Epidermal melanocyte (primary cell): Measurements from ENCODE around the gene FILIP1.

Experiments
- DNase-seq: peaks from one replicate; pipeline ENCODE4 v3.0.0; 2011; ENCODE audit warnings: low spot score; ENCODE audit not compliant: insufficient read length

The FILIP1 gene

DNA sequence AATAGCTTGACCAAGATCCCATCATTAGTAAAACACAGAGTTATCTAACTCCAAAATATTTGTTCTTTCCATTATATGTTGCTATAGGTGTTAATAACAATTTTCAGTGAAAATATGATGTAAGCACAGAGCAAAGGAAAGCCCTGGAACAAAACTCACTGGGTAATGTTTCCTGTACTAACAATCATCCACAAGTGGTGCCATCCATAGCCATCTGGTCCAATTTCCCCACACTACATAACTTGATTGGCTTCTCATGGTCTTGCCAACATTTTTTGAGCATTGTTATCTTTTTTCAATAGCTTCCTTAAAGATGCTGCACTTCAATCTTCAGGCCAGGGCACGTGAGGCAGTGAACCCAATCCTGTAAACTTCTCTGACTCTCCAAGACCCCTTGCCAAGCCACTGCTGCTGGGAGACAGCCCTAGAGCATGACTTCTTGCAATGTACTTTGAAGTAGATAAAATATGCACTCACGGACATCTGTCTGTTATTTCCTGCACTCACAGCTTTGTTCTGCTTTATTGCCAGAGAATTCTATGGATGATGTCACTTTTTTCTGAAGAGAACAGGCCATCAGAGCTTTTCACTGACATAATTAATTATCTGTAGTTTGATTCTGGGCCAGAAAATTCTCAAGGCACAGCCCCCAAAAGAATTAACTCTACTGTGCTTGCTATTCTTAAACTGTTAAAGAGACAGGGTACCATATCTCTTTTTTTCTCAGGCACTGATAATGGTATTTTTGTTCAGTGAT, 111.5 kb downstream of the FILIP1 start:
- DNase-seq, result no peak

DNA sequence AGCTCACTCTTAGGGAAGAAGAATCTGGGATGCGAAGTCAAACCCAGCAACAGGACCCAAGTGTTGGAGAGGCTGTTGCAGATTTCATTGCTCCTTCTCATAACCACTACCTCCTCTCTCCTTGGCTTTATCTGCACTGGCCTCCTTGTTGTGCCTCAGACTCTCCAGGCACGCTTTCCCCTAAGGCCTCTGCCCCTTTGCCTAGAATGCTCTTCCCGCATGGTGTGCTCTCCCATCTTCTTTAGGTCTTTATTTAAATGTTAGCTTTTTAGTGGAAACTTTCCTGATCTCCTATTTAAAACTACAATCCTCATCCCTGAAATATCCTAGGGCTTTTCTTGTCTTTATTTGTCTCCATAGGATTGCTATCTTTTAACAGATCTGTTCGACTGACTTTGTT, 114.1 kb downstream of the FILIP1 start:
- no peak for DNase-seq

DNA sequence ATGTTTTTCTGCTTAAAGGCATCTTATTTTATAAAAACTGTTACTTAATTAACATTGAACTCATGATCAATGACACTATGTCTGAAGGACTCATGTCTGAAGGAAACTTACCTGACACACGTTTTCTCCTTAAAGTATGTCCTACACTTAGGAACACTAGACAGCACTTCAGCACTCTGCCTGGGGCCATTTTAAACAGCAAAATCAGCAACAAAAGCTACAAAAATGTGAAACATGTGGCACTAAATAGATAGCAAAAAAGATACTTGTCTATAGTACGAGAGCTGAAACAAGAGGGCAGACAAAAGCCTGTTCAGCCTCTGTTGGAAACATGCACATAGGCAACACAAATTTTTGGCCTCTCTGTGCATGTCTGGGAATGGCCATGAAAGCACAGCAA, 115.5 kb downstream of the FILIP1 start:
- DNase-seq, result no peak

DNA sequence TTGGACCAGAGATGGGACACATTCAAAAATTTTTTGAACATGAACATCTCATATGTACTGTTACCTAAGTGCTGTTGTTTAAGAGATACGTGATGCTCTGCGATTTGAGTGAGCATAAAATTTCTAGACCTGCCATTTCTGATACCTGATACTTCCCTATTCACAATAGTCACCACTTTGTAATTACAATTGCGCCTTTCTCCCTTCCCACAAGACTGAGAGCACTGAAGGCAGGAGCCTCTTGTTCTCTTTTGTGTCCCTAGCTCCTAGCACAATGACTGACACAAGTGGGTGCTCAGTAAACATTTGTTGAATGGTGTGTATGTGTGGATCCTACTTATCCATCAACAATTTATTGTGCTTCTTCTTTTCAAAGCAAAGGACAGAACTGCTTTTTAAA, 116.2 kb downstream of the FILIP1 start:
- no peak for DNase-seq

DNA sequence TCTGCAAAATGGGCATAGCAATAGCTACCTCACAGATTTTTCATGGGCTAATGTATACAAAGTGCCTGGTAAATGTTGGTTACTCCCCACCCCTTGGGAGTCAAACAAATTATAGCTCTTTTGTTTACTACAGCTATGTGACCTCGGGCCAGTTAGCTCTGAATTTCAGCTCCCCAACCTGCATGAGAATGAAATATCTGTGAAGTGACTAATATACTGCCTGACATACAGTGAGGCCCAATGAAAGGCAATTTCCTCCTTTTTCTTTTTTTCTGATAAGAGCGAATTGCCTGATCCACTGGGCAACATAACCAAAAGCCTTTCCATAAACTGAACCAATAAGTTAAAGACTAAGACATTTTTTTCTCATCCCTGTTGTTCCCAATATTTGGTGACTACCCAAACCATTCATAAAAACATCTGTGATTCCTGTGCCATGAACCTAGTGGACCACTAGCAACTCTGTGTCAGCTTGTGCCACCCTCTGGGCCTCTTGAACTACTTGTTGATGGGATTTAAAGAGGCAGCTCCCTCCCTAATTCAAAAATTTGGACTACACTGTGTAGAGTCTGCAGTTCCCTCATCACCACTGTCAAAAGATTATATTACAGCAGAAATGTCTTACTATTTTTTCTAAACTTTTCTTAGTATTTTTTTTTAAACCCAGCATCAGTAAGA, 117.1 kb downstream of the FILIP1 start:
- DNase-seq, result no peak

DNA sequence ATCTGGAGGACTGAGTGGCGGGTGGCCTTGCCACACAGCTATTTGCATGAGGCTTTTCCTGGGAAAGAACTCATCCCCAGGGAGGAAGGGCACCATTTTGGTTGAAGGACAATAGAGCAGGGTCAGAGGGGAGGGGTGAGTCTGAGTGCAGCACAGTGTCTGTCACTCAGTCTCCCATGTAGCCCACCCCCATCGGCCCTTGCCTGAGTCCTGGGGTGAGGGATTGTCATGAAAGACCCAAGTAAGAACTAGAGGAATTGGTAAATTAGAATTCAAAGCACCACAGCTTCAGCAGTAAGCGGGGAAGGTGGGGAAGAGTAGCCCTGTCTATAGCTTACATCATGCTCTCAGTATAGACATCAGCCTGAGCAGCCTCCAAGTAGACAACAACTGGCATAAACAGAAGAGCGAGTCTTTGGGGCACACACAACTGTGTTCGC, 118.6 kb downstream of the FILIP1 start:
- no peak for DNase-seq

DNA sequence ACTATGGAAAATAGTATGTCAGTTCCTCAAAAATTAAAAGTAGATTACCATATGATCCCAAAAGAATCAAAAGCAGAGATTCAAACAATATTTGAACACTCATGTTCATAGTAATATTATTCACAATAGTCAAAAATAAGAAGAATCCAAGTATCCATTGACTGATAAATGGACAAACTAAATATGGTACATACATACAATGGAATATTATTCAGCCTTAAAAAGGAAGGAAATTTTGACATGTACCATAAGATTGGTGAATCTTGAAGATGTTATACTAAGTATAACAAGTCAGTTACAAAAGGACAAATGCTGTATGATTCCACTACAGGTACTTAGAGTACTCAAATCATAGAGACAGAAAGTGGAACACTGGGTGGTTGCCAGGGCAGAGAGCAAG, 120.7 kb downstream of the FILIP1 start:
- DNase-seq, result no peak

DNA sequence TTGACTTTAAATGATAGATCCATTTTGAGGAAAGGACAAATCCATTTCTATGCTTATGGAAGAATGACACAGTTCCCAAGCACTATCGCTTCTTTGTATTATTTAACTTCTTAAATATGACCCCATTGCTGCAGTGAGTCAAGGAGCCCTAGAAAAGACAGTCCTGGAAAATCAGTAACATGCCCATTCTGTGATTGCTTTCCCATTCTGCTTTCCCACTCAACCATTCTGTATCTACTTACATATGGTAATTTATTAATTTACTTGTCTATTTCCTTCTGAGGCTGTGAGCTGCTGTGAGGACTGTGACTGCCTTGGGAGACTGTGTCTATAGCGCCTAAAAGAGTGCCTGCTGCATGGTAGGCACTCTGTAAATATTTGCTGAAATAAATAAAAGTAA, 123.6 kb downstream of the FILIP1 start:
- DNase-seq, result no peak

DNA sequence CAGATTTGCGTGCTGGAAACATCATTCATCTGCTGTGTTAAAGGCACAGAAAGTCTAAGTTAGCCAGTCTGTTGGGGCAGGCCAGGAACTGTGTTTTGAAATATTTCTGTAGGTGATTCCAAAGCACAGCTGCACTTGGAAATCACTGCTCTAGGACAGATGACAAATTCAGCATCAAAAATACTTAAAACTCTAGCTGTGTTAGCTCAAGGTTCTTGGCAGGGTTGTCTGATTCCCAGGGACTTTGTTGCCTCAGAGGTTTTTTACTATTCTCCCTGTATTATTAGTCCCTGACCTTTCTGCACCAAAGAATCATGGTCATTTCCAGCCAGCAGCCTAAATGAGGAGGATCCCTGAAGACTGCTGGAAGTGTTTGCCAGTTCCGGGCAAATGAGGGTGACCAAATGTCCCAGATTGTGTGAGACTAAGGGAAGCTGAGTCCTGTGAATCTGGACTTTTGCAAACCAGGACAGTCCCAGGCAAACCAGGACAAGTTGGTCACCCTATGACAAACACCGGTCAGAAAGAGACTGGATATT, 124.7 kb downstream of the FILIP1 start:
- DNase-seq, result no peak

DNA sequence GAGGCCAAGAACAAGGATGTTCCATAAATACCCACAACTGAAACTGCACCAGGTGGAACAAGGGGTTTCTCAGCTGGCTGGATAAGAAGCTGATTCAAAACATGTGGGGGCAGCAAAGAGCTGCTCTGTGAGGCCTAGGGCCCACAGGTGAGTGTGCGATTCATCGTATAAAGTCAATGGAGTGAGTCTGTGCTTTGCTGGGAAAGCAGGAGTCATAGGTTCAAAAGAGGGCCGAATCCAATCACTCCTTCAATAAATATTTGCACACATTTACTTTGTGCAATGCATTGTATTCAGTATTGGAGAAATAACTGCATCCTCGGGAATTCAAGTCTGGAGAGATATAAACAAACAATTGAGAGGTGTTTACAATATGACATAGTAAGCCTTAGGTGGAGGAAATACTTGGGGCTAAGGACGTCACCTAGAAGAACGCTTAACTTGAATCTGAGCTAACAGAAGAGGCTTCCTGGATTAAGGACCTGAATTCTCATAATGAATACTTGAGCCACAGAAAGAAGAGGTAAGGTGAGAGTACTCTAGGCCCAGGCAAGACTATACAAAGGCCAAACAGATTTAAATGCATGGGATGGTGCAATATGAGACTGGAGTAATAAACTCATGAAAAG, 125.3 kb downstream of the FILIP1 start:
- no peak for DNase-seq

DNA sequence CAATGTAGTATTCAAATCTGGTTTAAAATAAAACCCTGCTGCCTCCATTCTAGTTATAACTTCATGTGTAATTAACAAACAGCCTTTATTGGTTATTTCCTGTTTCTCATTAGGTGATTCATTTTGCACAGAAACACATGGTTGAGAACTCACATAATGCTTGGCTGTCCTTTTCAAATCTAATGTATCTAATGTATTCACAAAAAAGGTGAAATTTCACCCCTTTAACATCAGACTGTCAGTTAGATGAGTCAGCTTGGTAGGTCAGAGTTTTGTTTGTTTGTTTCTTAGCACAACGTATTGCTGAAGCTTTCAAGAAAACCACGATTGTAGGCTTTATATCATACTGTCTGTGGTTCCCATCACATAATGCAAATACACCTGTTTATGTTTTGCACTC, 130.3 kb downstream of the FILIP1 start:
- DNase-seq, result no peak

DNA sequence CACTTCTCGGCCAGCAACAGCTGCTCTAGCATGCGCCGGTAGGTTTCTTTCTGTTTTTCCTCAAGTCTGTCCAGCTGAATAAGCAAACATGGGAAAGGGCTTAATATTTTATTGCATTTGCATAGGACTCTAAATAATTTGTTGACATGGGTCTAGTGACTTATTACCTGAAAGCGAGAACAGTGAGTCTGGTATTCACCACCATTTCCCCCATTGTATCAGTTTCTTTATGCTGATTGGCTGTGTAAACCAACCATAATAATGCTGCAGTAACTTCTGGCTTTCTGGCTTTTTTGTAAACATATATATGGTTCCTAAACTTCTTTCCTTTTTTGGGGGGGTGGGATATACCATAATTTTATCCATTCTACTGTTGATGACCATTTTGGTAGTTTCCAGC, 140.0 kb downstream of the FILIP1 start:
- no peak for DNase-seq

DNA sequence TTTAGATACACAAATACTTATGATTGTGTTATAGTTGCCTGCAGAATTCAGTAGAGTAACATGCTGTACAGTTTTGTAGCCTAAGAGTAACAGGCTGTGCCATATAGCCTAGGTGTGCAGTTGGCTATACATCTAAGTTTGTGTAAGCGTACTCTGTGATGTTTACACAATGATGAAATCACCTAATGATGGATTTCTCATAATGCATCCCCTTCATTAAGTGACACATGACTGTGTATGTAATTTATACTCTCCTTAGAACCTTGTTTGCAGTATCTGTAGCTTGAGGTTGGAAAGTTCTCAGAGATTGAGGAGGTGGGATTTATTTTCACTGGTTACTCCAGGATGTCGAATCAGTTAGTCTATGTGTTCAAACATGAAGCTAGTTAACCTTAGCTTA, 142.0 kb downstream of the FILIP1 start:
- DNase-seq, result no peak

DNA sequence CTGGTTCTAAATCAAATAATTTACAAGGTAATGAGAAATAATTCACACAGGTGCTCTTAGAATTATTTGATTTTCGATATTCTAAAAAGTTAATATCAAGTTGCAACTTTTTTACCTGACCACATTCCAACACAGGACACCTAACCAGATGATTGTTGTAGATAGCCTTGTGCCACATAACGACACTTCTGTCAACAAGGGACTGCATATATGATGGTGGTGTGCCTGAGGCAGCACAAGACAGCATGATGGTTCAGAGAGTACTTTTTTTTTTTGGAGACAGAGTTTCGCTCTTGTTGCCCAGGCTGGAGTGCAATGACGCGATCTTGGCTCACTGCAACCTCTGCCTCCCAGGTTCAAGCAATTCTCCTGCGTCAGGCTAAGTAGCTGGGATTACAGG, 142.8 kb downstream of the FILIP1 start:
- DNase-seq, result no peak

DNA sequence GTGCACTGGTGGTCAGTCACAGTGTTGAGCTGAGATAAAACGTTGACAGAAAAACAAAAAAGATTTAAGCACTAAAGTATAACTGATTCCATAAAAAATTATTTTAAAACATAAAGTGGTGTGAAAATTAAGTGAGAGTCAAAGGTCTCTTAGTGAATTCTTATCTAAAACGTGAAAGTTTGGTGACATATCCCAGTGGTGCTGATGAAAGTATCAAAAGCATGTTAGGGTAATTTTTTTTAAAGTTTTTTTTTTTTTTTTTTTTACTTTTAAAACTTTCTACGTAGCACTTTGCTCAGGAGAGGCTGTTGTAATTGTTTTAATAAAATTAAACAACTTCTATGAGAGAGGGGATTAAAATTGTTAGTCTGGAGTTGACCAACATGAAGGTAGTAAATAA, 143.4 kb downstream of the FILIP1 start:
- DNase-seq, result no peak

DNA sequence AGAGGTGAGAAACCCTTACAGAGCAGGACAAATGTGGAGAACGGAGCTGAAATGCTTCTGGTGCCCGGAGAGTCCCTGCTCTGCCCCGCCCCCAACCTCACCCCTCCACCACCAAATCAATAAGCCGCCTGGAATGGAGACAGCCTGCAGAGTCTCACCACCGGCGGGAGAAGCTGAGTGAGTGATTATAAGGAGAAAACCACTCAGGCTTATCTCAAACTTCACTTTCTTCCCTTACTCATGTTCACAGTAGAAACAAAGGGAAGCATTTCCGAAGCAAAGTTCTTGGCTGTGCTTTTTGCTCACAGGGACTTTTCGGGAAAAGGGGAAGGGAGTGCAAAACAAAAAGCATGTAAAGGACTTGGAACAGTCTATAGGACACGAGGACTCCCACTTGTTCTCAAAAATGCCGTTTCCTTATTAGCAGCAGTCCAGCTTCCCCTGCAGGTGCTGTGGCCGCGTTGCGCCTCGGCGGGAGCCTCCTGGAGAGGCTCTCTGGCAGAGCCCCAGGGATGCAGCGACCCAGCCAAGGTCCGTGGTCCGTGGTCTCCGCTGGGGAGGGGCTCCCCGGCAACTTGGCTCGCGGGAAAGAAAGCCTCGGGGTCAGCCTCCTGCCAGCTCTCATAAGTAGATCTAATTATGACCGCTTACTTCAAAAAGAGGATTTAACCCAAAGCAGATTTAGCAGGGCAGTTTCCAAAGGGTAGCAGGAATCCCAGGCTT, 144.2 kb downstream of the FILIP1 start:
- no peak for DNase-seq

DNA sequence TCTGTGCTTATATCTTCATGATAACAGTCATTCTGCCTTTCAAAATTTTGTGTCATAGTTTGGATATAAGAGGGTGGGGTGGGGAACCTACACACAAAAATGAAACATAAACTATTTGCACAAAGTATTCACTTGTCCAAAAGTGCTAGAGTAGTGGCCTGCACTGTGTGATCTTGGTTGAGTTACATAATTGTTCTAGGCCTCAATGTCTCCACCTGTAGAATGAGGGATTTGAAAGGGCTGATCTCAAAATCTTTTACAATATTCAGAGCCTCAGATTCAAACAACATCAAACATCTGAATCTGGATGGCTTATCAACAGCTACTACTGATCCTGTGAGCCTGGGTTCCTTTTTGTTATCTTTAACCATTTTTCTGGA, 144.7 kb downstream of the FILIP1 start:
- no peak for DNase-seq

DNA sequence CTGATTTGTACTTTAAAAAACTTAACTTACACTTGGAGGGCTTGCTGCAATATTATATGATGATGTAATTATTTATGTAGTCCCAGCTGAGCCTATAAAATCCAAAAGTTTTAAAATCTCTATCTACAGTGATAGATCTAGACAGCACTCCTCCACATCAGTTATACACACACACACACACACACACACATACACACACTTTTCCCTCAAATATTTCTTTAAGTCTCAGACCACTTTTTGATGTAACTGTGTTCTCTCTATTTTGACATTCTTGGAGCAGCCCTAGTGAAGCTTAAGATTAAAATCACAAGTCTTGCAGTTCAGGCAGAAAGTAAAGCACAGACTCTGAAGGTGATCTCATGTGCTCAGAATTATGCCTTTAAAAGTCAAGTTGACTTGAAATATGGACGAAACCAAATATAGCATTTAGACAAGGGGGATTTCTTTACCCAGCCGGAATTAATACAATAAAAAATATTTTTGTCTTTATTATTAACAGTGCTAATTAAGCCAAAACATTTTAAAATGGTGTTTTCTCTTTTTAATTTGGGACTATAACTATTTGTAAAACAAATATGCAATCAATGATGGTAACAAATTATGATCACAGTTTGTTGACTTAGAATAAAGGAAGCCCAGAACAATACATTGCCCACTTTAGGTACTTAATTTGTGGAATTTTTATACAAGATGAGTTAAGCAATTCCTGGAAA, 145.5 kb downstream of the FILIP1 start:
- no peak for DNase-seq

DNA sequence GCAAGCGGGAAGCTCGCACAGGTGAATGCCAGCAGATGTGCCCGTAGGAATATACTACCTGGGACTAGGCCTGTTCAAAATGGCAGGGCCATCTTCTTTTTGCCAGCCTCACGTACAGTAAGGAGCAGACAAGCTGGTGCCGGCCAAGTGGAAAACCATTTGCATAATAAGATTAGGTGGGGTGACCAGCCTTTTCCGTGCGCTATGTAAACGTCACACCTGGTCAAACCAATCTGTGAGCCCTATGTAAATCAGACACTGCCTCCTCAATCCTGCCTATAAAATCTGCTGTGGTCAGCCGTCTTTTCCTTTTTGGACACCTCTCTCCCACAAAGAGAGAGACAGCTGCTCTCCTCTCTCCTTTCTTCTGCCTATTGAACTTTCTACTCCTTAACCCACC, 148.2 kb downstream of the FILIP1 start:
- DNase-seq, result no peak

DNA sequence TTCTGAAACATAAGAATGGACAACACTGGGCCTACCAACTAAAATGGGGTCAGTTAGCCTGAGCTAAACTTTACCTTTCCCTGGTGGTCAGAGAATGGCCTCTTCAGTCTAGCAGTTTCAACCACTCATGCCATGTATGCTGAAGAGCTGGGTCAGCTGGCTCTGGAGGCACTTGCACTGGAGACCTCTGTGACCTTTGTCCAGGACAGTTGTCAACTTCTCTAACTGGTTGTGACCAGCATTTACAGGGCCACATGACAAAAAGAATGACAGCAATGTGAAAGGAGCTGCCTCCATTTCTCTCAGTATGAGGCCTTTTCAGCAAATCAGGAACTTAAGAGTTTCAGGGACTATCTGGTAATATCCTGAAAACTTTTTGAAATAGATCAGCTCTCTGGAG, 149.1 kb downstream of the FILIP1 start:
- DNase-seq, result no peak

DNA sequence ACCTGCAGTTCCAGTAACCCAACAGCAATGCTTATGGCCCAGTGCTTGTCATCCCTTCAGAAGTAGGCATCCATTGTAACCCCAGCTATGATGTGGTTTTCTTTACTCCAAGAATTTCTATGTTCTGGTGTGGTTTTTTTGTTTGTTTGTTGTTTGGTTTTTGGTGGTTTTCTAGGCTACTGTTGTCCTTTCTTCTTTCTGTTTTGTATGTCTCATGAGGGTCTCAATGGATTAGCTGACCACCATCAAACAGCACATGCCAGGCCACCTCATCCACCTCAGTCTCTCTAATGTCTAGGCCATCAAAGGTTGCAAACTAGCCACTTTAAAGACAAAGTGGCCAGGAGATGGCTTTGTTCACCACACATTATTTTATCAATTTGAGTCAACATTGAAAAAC, 149.6 kb downstream of the FILIP1 start:
- DNase-seq, result no peak
